MV-4-11 (cell line): ENCODE data around the gene ABCF2.
A peak's percentile ranks its signal among the peaks of the same experiment; 100 is the strongest.

Experiments
- DNase-seq: peaks from one replicate; lab custom pipeline; 2025; lab: John Stamatoyannopoulos, UW

Gene ABCF2

DNA sequence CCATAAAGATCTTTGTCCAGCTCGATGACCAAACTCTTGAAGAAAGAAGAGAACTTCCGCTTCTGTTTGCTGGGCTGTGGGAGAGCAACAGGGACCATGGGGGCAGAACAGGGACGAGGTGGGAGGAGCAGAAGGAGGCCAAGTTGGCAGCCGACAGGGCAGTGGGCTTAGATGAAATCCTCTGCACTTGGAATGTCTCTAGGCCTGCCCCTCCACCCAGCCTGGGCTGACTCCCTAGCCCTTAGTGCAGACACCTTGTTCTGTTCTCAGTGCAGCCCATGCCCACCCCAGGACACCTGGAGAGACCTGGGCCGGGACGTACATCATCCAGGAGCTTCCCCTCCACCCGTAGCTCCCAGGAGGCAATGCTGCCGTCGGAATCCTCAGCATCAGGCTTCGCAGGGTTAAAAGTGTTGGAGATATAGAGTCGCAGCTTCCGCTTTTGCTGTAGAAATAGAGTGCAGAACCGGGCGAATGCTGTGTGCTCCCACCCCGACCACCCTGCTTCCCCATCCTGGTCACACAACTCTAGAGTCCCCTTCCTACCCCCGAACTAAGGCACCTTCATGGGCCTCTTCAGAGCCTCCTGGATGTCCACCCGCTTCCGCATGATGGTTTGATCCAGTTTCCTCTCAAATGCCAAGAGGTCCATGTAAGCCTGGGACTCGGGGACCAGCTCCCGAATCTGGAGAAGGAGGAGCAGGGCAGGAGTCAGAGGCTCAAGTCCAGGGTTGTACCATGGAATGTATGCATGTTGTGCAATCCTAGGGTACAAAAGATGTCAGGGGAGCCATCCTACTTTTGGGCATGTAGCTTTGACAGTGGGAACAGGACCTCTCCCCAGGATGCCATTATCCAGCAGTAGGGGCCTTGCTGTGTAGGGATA, 15.4 kb upstream of the ABCF2 start:
- no peak for DNase-seq

DNA sequence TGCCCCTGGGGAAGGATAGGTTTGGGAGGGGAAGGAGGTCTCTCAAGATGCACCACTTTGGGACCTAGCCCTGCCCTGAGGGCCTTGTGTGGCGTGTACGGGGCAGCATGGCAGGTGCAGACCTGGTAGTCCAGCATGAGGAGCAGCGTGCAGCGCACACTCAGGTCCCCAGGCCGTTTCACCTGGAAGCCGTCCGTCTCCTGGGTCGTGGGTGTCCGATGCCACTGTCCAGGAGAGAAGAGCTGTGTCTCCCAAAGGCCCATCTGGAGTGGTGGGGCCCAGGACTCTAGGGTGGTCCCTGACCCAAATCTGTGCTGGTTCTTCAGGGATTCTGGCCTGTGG, 14.7 kb upstream of the ABCF2 start:
- DNase-seq = no peak

DNA sequence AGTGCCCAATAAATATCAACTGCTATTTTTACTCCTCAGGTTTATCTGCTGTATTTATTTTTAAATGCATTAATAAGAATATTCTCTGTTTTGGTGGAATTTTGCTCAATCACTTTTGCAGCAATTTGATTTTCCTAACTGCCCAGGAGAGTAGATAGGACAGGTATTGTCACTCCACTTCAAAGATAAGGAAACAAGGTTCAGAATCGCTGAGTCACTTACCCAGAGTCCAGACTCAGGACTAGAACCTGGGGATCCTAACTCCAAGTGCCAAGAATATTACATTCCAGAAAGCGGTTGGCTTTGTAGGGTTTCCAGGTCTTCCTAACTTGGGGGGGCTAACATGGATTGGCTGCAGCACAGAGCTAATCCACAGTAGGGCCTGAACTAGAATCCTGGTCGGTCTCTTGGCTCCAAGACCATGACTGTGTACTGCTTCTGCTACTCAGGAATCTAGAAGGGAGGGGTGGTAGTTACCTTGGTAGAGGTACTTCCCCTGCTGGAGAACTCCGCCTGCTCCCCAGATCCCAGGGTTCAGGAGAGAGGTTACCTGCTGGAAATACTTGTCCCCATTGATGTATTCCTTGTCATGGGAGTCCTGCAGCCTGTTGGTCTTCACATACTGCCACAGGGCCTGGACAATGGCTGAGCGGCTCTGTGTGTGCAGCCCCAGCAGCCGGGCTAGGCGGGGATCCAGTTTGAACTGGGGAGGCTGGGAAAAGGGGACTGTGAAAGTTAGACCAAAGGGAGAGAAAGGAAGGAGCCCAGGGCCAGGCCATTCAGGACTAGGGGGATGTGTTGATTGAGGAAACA, 14.1 kb upstream of the ABCF2 start:
- DNase-seq = no peak

DNA sequence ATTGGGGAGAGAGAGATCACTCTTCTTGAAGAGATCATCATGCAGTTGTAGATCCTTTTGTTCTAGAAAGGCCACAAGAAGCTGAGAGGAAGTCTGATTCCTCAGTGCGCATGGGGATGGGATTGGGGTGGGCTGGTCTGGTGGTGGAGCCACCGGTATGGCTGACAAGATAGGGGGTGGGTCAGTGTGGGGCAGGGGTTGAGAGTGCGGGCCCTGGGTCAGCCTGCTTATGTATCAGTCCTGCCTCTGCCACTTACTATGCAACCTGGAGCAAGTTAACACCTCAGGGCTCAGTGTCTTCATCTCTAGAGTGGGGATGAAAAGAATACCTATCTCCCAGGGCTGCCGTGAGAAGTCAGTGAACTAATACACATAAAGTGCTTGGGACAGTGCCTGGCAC, 13.5 kb upstream of the ABCF2 start:
- DNase-seq = no peak

DNA sequence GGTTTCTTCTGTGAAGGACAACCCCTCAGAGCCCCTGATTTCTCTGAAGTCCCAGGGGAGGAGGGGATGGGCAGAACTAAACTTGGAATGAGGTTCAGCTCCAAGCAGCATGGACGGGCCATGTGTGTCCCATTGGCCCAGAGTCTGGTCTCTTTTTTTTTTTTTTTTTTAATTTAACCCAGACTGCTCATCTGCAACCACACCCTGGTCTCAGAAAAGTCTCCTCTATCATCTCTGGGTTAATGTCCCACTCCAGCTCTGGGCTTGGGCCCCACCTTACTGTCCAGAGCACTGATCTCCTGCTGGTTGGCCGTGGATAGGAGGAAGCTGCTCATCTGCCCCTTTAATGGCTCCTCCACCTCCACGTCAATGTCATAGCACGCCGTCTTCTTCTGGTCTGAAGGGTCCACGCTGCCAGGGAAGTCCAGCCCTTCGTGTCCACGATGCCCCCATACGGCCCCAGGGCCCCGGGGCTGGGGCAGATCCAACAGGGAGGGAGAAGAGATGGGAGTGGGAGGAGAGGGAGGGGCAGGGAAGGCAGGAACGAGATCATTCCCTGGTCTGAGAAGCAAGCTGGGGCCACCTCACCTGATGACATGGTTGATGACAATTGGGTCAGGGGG, 12.9 kb upstream of the ABCF2 start:
- DNase-seq = no peak

DNA sequence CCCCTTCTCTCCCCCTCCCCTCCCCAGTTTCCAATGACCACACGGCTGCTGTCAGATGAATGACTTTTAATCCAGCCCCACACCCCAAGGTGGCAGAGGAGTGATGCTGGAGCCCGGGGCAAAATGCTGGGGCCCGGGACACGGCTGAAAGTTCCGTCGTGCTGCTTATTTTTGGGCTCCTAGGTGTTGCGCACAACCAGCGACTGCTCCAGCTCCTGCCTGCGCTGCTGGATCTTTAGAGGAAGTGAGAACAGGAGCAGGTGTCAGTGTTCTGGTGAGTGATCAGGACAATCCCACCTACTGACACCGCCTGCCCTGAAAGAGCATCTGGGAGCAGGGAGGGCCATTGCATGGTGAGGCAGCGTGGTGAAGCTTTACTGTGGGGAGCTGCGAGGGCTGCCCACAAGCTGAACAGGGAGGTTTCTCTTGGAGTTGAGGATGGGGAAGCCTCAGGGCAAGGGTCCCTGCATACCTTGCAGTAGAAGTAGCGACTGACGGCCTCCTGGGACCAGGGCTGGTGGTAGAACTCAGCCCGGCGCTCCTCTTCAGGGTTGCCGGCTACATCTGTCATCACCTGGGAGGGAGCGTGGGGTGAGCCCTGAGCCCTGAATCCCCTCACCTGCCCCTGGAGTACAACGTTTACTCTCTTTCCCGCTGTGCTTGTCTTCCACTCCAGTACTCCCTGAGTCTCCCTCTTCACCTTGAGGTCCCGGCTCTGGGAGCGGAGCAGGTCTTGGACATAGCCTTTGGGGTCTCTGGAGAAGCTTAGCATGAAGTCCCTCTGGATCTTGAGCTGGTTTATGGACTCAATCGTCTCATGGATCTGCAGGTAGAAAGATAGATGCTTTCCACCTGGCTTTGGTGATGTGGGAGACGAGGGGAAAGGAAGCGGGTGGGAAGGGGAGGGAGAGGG, 12.2 kb upstream of the ABCF2 start:
- DNase-seq = no peak

DNA sequence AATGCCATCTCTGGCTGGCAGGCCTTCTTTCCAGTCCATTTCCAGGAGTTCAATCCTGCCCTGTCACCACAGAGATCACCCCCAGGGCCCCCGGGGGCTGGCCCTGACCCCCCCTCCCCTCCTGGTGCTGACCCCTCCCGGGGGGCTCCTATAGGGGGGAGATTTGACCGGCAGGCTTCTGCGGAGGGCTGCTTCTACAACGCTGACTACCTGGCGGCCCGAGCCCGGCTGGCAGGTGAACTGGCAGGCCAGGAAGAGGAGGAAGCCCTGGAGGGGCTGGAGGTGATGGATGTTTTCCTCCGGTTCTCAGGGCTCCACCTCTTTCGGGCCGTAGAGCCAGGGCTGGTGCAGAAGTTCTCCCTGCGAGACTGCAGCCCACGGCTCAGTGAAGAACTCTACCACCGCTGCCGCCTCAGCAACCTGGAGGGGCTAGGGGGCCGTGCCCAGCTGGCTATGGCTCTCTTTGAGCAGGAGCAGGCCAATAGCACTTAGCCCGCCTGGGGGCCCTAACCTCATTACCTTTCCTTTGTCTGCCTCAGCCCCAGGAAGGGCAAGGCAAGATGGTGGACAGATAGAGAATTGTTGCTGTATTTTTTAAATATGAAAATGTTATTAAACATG, 11.3 kb upstream of the ABCF2 start:
- no peak for DNase-seq

DNA sequence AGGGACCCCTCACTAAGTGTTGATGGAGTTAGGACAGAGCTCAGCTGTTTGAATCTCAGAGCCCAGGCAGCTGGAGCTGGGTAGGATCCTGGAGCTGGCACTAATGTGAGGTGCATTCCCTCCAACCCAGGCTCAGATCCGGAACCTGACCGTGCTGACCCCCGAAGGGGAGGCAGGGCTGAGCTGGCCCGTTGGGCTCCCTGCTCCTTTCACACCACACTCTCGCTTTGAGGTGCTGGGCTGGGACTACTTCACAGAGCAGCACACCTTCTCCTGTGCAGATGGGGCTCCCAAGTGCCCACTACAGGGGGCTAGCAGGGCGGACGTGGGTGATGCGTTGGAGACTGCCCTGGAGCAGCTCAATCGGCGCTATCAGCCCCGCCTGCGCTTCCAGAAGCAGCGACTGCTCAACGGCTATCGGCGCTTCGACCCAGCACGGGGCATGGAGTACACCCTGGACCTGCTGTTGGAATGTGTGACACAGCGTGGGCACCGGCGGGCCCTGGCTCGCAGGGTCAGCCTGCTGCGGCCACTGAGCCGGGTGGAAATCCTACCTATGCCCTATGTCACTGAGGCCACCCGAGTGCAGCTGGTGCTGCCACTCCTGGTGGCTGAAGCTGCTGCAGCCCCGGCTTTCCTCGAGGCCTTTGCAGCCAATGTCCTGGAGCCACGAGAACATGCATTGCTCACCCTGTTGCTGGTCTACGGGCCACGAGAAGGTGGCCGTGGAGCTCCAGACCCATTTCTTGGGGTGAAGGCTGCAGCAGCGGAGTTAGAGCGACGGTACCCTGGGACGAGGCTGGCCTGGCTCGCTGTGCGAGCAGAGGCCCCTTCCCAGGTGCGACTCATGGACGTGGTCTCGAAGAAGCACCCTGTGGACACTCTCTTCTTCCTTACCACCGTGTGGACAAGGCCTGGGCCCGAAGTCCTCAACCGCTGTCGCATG, 10.5 kb upstream of the ABCF2 start:
- DNase-seq = no peak

DNA sequence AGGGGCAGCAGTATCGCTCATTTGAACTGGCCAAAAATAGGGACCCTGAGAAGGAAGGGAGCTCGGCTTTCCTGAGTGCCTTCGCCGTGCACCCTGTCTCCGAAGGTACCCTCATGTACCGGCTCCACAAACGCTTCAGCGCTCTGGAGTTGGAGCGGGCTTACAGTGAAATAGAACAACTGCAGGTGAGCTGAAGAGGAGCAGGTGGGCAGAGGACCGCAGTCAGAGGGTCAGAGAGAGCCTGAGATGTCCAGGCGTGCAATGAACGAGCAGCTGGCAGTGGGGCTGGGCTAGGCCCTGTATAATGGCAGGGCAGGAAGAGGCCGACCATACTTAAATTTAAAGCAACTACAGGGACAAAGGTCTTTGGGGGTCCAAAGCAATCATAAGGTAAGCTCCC, 9.4 kb upstream of the ABCF2 start:
- no peak for DNase-seq

DNA sequence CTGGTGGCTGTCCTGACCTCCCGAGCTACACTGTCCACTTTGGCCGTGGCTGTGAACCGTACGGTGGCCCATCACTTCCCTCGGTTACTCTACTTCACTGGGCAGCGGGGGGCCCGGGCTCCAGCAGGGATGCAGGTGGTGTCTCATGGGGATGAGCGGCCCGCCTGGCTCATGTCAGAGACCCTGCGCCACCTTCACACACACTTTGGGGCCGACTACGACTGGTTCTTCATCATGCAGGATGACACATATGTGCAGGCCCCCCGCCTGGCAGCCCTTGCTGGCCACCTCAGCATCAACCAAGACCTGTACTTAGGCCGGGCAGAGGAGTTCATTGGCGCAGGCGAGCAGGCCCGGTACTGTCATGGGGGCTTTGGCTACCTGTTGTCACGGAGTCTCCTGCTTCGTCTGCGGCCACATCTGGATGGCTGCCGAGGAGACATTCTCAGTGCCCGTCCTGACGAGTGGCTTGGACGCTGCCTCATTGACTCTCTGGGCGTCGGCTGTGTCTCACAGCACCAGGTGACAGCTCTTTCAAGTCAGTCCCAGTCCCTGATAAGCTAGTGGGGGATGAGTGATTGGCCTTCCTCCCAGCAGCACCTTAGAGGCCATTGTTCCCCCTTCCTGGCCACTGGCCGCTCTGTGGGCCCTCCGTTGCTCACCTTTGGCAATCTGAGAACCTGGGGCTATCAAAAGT, 8.2 kb upstream of the ABCF2 start:
- DNase-seq = no peak

DNA sequence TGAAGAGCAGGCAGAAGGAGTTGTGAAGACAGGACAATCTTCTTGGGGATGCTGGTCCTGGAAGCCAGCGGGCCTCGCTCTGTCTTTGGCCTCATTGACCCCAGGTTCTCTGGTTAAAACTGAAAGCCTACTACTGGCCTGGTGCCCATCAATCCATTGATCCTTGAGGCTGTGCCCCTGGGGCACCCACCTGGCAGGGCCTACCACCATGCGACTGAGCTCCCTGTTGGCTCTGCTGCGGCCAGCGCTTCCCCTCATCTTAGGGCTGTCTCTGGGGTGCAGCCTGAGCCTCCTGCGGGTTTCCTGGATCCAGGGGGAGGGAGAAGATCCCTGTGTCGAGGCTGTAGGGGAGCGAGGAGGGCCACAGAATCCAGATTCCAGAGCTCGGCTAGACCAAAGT, 6.8 kb upstream of the ABCF2 start:
- DNase-seq = no peak

DNA sequence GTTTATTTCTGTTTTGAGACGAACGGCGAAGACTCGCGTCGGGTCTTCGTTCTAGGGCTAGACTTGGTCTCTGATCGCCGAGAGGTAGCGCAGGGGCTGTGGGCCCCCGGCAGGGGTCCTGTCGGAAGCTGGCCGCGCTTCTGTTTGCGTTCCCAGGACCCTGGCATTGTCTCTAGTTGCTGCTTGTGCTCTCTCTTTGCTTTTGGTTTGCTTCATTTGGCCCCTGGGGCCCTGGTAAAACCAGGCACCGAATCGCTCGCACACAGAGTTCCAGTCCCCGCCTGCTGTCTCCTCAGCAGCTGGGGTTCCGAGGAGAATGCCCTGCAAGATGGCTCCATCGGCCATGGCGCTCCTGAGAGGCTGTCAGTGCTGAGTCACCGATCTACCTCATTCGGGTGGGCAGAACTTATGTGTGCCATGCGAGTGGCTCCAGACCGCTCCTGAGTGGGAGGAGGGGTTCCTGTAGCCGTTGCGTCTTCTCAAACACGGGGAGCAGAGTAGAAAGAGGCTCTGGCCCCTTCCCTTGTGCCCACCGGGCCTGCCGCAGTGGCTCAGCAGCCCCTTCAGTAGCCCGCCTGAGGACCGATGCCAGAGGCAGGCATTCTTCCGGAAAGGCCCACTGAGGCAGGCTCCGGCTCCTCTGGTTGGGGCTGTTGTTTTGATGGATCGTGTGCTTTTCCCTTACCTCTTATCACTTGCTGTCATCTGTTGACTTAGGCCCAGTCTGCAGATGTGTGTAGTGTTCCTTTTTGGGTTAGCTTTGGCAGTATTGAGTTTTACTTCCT, 6.1 kb upstream of the ABCF2 start:
- peak; percentile 79 for DNase-seq

DNA sequence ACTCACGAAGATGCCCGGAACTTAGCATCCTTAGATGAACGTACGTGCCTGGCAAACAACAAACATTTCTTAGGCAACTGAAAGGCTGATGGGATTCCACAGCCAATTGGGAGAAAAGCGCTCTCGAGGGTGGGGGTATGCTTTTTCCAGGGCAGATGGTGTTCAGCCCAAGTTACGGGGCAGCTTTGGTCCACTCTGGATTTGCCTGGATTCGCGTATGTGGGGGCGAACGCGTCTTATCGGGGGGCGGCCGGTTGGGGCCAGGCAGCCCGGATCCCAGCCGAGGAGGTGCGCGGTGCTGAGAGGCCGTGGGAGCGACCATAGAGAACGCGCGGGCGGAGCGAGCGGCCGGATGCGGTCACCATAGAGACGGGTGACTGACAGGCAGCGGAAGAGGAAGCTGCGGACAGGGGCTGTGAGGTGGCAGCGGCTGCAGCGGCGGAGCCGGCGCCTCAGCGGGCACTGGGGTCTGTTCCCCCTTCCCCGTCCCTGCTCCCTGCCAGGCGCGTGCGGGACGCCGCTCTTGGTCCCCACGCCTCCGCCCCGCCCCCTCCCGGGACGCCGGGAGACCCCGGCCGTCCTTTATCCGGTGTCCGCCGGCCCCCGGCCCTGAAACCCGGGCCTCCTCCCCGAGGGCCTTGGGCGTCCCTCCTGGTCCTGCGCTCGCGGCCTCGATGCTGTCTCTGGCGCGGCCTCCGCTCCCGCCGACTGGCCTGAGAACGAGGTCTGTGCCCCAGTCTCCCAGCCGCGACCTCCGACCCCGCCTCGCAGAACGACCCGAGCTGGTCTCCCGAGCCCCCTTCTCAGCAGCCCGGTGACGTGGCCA, 5.3 kb upstream of the ABCF2 start, which contains the start of gene CHPF2:
CHPF2 (plus strand) TSS at position 393 of the 826 bp plus-strand sequence. CDS start 1,529 bp downstream, outside the sequence.
- peak; percentile 86 for DNase-seq

DNA sequence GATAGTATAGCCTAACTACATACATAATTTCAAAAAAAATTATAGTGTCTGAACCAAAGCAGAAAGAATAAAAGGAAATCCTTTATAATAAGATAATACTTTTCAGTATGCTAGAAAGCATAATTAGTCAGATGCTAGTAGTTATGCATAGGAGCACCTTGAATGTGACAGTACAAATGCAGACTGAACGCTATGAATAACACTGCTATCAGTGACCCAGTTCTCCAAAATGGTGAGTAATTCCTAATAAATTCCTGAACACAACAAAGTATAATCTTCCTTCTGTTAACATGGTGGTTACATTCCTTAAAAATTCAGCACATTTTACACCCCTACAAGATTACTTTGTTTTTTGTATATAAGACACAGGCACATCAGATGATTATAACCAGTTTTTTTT, 4.1 kb upstream of the ABCF2 start:
- no peak for DNase-seq

DNA sequence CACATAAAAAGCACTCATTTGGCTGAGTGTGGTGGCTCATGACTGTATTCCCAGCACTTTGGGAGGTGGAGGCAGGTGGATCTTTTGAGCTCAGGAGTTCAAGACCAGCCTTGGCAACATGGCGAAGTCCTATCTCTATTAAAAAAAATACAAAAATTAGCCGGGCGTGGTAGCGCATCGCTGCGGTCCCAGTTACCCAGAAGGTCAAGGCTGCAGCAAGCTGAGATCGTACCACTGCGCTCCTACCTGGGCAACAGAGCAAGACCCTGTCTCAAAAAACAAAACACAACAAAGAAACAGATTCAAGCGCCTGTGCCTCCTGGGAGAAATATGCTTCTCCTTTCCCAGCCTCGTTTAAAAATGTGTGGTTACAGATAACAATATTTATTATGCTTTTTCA, 2.2 kb upstream of the ABCF2 start:
- DNase-seq = no peak

DNA sequence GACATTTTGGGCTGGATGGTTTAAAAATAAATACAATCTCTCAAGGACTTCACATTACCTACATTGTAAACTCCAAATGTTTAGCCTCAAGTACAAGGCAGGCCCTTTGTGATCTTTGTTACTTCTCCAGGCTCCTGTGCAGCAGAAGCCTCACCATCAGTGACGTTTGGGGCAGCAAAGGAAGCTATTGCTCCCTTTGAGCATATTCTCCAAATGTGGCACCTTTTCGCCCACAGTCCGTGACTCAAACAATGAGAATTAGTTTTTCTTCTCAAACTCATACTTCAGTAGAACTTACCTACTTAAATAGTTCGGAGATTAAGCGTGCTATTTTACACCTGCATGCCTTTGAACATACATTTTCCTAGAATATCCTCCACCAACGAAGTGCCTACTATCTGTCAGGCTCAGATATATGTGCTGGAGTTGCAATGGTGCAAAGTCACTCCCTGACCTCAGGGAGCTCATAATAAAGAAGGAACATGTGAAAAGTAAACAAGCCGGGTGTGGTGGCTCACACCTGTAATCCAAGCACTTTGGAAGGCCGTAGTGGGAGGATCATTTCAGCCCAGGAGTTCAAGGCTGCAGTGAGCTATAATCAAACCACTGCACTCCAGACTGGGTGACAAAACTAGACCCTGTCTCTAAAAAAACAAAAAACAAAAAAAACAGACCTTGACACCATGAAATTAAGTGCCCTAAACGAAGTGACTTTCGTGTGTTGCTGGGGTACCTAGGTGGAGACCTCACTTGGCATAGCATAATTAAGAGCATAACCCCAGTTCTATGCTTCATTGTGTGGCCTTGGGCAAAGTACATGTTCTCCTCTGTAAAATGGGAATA, 1.2 kb upstream of the ABCF2 start:
- DNase-seq = no peak

DNA sequence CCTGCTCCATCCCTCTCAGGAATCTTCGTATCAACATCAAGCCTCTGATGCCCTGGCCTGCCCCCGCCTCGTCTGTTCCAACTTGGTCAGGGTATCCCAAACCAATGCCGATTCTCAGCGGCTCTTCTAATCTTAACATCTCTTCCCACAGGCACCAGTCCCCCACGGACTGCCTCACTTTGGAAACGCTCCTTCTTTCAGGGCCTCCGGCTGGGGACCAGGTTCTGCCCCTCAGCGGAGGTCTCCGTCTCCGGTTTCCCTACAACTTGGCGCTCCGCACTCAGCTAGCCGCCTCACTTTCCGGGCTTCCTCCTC, 488 bp downstream of the ABCF2 start:
- no peak for DNase-seq
